Esophagus squamous epithelium (tissue), 4 donors: ENCODE results near the gene TUBA3C.

Experiments
- POLR2A ChIP-seq, 4 donors: fragments of 450-650 bp; IDR thresholded peaks; one replicate each; pipeline ENCODE4 v1.6.1; 2017; ENCODE audit warnings: antibody characterized with exemption in 4 of 4, mild to moderate bottlenecking in 4 of 4, moderate library complexity in 3 of 4
- TF ChIP-seq, protein P1 (sequence below), 6 experiments: fragments of 450-650 bp in 4 of 6; fragments of 200-600 bp in 2 of 6; sonication (generic) in 2 of 6; IDR thresholded peaks; one replicate each; pipeline ENCODE4 v1.5.1; 2016 to 2019; ENCODE audit warnings: antibody characterized with exemption in 6 of 6, mild to moderate bottlenecking in 4 of 6, moderate library complexity in 4 of 6

DNA sequence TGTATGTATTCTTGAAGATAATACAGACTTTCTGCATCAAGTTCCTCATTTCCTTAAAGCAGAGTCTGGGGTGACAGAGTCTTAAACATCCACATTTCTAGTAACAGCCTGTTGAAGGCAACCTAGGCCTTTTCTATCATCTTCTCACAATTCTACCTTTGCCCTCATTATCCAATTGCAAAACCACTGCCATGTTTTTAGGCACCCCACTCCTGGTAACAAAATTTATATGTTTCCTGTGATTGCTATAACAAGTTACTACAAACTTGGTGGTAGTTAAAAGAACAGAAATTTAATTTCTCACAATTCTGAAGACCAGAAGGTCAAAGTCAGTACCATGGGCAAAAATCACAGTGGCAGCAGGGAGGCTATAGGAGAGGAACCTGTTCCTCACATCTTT lies 33.1 kb downstream of the TUBA3C start:
- TF ChIP-seq, protein P1, sequence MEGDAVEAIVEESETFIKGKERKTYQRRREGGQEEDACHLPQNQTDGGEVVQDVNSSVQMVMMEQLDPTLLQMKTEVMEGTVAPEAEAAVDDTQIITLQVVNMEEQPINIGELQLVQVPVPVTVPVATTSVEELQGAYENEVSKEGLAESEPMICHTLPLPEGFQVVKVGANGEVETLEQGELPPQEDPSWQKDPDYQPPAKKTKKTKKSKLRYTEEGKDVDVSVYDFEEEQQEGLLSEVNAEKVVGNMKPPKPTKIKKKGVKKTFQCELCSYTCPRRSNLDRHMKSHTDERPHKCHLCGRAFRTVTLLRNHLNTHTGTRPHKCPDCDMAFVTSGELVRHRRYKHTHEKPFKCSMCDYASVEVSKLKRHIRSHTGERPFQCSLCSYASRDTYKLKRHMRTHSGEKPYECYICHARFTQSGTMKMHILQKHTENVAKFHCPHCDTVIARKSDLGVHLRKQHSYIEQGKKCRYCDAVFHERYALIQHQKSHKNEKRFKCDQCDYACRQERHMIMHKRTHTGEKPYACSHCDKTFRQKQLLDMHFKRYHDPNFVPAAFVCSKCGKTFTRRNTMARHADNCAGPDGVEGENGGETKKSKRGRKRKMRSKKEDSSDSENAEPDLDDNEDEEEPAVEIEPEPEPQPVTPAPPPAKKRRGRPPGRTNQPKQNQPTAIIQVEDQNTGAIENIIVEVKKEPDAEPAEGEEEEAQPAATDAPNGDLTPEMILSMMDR (IDR thresholded peaks at IDR 0.05) = no peak
- no peak for TF ChIP-seq POLR2A (IDR thresholded peaks at IDR 0.05)
